ENCODE data around the gene NOTCH4. TPM values are rescaled to one million over a fixed set of nuclear protein-coding genes. Genes with fewer than 3 reads are reported as not detected.

NOTCH4 gene
- total RNA-seq, 2 experiments from 2014 or later = 1.2 to 1.3 TPM

DNA sequence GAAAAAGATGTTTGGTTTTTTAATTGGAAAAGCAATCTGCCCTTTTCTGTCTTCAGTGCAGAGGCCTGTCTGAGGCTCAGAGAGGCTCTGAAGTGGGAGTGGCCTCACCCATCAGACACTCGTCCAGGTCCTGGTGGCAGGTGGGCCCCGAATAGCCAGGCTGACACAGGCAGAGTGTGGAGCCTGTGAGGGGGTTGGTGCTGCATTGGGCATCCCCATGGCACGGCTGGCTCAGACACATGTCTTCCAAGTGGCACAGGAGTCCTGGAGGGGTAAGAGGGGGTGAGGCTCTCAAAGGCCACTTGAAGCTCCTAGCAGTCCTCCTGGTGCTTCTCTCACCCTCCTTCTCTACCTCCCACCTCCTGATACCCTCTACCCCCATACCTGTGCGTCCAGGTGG lies 3.8 kb downstream of the NOTCH4 start:
- H3K27me3 Mint-ChIP-seq = no peaks in the 10 kb centered on the region
- CTCF ChIA-PET = no interaction called here
- intact Hi-C loops (cut with micrococcal nuclease) = no loop called here

DNA sequence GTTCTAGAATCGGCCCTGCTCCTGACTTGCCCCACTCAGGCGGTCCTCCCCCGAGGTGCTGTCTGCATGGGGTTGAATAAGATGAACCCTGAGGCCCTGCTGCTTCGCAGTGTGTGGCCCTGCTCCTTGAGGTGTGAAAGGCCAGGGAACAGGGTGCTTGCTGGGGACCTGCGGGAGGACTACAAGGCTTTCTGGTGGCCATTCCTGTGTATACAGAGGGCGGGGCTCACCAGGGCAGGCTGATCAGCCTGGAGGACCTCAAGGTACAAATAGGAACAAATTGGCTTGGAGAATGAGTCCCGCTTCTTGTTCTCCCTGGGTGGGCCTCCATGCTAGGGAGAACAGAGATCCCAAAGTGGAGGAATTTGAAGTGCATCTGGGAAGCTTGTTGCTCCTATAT lies 5.7 kb downstream of the NOTCH4 start:
- POLR2A ChIA-PET = no interaction called here
- CTCF ChIA-PET = no interaction called here
- Mint-ChIP-seq H3K9me3 (no peaks in the 10 kb centered on the region), H3K36me3 (ENCODE audit: low read depth) (no peaks in the 10 kb centered on the region), H3K4me3 (no peak overlapping the region), H3K27ac (no peak overlapping the region), H3K27me3 (no peaks in the 10 kb centered on the region), H3K4me1 (ENCODE audit: low read depth) (peaks cover 9% of the 10 kb centered on the region)
- intact Hi-C loops (cut with micrococcal nuclease) = no loop called here
- DNase-seq (no peak), ATAC-seq (no peak)
- TF ChIP-seq, protein P1, sequence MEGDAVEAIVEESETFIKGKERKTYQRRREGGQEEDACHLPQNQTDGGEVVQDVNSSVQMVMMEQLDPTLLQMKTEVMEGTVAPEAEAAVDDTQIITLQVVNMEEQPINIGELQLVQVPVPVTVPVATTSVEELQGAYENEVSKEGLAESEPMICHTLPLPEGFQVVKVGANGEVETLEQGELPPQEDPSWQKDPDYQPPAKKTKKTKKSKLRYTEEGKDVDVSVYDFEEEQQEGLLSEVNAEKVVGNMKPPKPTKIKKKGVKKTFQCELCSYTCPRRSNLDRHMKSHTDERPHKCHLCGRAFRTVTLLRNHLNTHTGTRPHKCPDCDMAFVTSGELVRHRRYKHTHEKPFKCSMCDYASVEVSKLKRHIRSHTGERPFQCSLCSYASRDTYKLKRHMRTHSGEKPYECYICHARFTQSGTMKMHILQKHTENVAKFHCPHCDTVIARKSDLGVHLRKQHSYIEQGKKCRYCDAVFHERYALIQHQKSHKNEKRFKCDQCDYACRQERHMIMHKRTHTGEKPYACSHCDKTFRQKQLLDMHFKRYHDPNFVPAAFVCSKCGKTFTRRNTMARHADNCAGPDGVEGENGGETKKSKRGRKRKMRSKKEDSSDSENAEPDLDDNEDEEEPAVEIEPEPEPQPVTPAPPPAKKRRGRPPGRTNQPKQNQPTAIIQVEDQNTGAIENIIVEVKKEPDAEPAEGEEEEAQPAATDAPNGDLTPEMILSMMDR (IDR thresholded peaks at IDR 0.05) = no peak

More for the DNA sequence above, 3.8 kb downstream of the NOTCH4 start:
- no peaks in the 10 kb centered on the region for H3K36me3 Mint-ChIP-seq (ENCODE audit: low read depth)
- TF ChIP-seq, protein P1 (IDR thresholded peaks at IDR 0.05) = no peak
- H3K4me1 Mint-ChIP-seq (ENCODE audit: low read depth) = peaks cover 9% of the 10 kb centered on the region
- H3K27ac Mint-ChIP-seq = no peak overlapping the region
- ATAC-seq = no peak
- DNase-seq = no peak
- H3K9me3 Mint-ChIP-seq = no peaks in the 10 kb centered on the region
- POLR2A ChIA-PET = no interaction called here
- H3K4me3 Mint-ChIP-seq = no peak overlapping the region

DNA sequence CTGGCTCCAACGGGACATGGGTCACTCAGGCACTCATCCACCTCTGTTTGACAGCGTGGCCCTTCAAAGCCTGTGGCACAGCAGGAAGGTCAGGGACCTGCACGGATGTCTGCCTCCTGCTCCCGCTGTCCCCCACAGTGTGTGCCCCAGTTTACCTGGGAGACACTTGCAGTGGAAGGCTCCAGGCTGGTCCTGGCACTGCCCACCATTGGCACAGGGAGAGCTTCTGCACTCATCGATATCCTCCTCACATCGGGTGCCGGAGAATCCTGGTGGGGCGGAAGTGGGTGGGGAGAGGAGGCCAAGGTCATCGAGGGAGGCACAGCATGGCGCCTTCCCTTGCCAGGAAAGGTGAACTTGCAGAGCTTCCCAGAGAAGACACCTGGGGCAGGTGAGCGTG lies 6.9 kb downstream of the NOTCH4 start:
- Mint-ChIP-seq H3K4me1 (ENCODE audit: low read depth) (no peaks in the 10 kb centered on the region), H3K27ac (no peak overlapping the region), H3K27me3 (no peaks in the 10 kb centered on the region), H3K4me3 (no peak overlapping the region), H3K36me3 (ENCODE audit: low read depth) (no peaks in the 10 kb centered on the region), H3K9me3 (no peaks in the 10 kb centered on the region)
- ATAC-seq (no peak), DNase-seq (no peak)
- TF ChIP-seq, protein P1 (IDR thresholded peaks at IDR 0.05) = no peak
- POLR2A ChIA-PET = no interaction called here
- intact Hi-C loops (cut with micrococcal nuclease) = no loop called here
- CTCF ChIA-PET = no interaction called here

DNA sequence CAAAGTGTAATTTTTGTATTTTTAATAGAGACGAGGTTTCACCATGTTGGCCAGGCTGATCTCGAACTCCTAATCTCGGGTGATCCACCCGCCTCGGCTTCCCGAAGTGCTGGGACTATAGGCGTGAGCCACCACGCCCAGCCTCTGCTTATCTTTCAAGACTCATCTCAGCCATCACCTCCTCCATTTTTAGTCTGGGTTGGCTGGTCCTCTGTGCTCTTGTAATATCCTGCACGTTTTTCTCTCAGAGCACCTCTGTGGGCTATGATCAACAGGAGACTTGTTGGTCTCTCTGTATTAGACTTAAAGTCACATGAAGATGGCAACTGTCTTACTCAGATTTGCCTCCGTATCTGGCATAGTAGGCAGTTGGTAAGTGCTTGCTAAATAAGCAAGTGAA lies 7.6 kb downstream of the NOTCH4 start:
- no peaks in the 10 kb centered on the region for H3K9me3 Mint-ChIP-seq
- H3K27ac Mint-ChIP-seq = no peak overlapping the region
- no peak overlapping the region for H3K4me3 Mint-ChIP-seq
- no peak for DNase-seq
- H3K4me1 Mint-ChIP-seq (ENCODE audit: low read depth) = no peaks in the 10 kb centered on the region
- TF ChIP-seq, protein P1 (IDR thresholded peaks at IDR 0.05) = no peak
- ChIA-PET CTCF (no interaction called here), POLR2A (no interaction called here)
- H3K36me3 Mint-ChIP-seq (ENCODE audit: low read depth) = no peaks in the 10 kb centered on the region
- H3K27me3 Mint-ChIP-seq = no peaks in the 10 kb centered on the region
- intact Hi-C loops (cut with micrococcal nuclease) = no loop called here
- ATAC-seq = no peak

DNA sequence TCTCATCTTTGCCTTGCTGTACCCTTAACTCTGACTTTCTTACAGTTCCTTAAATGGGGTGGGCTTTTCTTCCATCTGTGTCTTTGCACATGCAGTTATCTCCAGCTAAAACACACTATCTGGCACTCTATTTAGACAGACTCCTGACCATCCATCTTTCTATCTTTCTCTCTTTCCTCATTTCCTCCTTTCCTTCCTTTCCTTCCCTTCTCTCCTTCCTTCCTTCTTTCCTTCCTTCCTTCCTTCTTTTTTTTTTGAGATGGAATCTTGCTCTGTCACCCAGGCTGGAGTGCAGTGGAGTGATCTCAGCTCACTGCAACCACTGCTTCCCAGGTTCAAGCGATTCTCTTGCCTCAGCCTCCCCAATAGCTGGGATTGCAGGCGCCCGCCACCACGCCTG lies 8.2 kb downstream of the NOTCH4 start:
- H3K4me1 Mint-ChIP-seq (ENCODE audit: low read depth) = no peaks in the 10 kb centered on the region
- CTCF ChIA-PET = no interaction called here

More for the DNA sequence above, 8.2 kb downstream of the NOTCH4 start:
- intact Hi-C loops (cut with micrococcal nuclease) = no loop called here
- Mint-ChIP-seq H3K27me3 (no peaks in the 10 kb centered on the region), H3K27ac (no peak overlapping the region), H3K9me3 (no peaks in the 10 kb centered on the region), H3K4me3 (no peak overlapping the region), H3K36me3 (ENCODE audit: low read depth) (no peaks in the 10 kb centered on the region)
- DNase-seq = no peak
- POLR2A ChIA-PET = interaction anchor here (0.6 kb wide), 1 partner anchor 70 kb away, joined by 3 read pairs; no protein-coding TSS in a partner anchor
- TF ChIP-seq, protein P1 (IDR thresholded peaks at IDR 0.05) = no peak
- no peak for ATAC-seq
